Stimulated activated effector memory CD8-positive, alpha-beta T cell treated with anti-CD3 and anti-CD28 coated beads, Interleukin-12 subunit alpha, Interleukin-12 subunit beta, amount 100 ng/mL, for 72 hours (primary cell): ENCODE measurements around the gene MAPKBP1.

Source experiments
- ATAC-seq: fragments of 150-1000 bp; cut with Tn5 transposase; 2 replicates; pipeline ENCODE4 v1.10.0; 2021
- DNase-seq, 2 donors: peaks; one replicate each; pipeline ENCODE4 v3.0.0; 2021 to 2022; ENCODE audit warnings: low spot score in 2 of 2
- H3K27ac Mint-ChIP-seq: one replicate; pipeline ENCODE4 v1.8.0; 2022; ENCODE audit warnings: mild to moderate bottlenecking, mixed read lengths
- H3K36me3 Mint-ChIP-seq: one replicate; pipeline ENCODE4 v1.8.0; 2022; ENCODE audit warnings: mild to moderate bottlenecking, mixed read lengths
- H3K4me1 Mint-ChIP-seq: one replicate; pipeline ENCODE4 v1.8.0; 2022; ENCODE audit warnings: mixed read lengths
- H3K4me3 Mint-ChIP-seq: one replicate; pipeline ENCODE4 v1.8.0; 2022; ENCODE audit warnings: mild to moderate bottlenecking, mixed read lengths
- H3K9me3 Mint-ChIP-seq: one replicate; pipeline ENCODE4 v1.8.0; 2022; ENCODE audit warnings: mixed read lengths

Gene MAPKBP1

DNA sequence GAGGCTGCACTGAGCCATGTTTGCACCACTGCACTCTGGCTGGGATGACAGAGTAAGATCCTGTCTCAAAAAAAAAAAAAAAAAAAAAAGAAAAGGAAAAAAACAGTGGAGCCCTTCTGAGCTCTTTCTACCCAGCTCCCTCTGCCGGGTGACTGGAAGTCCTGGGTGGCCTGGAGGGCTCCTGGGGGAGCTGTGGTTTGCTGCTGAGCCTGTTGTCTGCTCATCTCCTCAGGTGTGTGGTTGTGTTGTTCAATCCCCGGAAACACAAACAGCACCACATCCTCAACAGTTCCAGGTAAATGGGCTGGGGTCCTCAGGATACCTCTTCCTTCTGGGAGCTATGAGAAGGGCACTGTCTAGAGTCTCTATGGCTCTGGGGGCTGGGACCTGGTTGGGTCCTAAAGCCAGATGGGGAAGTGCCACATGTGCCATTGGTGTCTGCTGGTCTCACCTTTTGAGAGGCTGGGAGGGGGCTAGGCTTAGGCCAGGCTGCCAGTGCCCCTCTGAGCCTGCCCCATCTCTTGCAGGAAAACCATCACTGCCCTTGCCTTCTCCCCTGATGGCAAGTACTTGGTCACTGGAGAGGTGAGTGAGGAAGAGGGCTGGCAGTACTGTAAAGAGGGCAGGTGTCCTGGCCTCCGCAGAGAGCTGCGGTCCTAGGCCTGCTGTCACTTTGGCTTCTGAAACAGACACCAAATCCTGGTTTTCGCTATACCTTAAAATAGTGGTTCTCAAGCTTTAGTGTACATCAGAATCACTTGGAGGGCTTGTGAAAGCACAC is 36.6 kb downstream of the MAPKBP1 start:
- ATAC-seq (no peak), DNase-seq (no peak)
- Mint-ChIP-seq H3K4me3 (no peak overlapping the region), H3K27ac (no peak overlapping the region), H3K4me1 (peaks cover 25% of the 10 kb centered on the region), H3K9me3 (no peaks in the 10 kb centered on the region), H3K36me3 (no peaks in the 10 kb centered on the region)

DNA sequence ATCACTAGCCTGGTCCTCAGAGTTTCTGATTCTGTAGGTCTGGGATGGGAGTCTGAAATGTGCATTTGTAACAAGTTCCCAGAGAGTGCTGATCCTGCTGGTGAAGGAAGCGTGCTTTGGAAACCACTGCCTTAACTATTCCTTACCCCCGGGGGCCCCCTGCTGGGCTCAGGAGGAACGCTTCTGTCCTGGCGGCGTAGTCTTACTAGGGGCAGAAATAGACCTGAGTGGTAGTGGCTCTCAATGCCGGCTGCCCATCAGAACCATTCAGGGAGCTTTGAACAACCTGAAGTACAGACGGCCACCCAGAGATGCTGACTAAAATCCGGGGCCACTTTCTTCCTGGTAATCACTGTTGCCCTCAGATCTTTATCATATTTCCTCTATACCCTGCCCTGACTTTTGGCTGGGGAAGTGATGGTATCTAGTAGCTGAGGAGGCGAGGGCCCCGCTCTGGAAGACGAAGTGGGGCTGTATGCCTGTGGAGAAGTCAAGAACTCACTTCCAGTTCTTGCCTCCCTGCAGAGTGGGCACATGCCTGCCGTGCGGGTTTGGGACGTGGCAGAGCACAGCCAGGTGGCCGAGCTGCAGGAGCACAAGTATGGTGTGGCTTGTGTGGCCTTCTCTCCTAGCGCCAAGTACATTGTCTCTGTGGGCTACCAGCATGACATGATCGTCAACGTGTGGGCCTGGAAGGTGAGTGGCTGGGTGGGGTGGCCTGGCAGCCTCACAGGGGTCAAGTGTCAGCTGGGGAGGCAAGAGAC is 37.3 kb downstream of the MAPKBP1 start:
- Mint-ChIP-seq H3K27ac (peak overlapping the region; percentile 73), H3K4me3 (no peak overlapping the region), H3K36me3 (peaks cover 2% of the 10 kb centered on the region), H3K4me1 (peaks cover 25% of the 10 kb centered on the region), H3K9me3 (no peaks in the 10 kb centered on the region)
- peak; percentile 88 for ATAC-seq
- peak; percentile 61 to 83 for DNase-seq

DNA sequence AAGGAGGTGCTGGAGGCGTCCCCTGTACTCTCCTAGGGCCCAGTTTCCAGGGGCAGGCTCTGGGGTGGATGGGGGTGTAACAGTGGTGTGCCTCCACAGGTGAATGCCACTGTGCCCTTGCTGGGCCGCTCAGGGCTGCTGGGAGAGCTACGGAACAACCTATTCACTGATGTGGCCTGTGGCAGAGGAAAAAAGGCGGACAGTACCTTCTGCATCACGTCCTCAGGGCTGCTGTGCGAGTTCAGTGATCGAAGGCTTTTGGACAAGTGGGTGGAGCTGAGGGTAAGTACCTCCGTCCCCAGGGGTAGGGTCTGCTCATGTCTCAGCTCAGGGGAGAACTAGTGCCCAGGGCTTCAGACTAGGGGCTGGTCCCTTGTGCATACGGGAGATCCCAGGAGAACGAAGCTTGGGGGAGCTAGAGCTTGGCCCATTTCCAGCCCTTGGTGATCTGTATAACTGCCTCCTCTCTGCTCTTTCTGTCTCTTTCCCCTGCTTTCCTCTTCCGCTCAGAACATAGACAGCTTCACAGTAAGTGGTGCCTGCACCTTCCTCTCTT is 38.6 kb downstream of the MAPKBP1 start:
- Mint-ChIP-seq H3K9me3 (no peaks in the 10 kb centered on the region), H3K4me1 (peaks cover 25% of the 10 kb centered on the region), H3K36me3 (peaks cover 13% of the 10 kb centered on the region), H3K27ac (peak overlapping the region; percentile 26), H3K4me3 (no peak overlapping the region)
- ATAC-seq = no peak
- no peak for DNase-seq

DNA sequence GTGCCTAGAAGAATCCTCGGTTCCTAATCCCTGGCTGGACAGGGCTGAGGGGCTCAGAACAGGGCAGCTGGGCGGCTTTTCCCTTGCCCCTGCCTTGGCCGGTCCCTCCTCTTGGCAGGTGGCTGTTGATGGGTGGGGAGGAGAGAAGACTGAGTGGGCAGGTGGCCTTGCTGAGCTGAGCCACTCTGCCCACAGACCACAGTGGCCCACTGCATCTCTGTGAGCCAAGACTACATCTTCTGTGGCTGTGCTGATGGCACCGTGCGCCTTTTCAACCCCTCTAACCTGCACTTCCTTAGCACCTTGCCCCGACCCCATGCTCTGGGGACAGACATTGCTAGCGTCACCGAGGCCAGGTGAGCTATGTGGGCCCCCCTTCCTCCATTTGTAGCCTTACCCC is 39.1 kb downstream of the MAPKBP1 start:
- H3K36me3 Mint-ChIP-seq = peaks cover 16% of the 10 kb centered on the region
- H3K9me3 Mint-ChIP-seq = no peaks in the 10 kb centered on the region
- DNase-seq (no peak), ATAC-seq (no peak)
- peak overlapping the region; percentile 26 for H3K27ac Mint-ChIP-seq
- no peak overlapping the region for H3K4me3 Mint-ChIP-seq
- peaks cover 25% of the 10 kb centered on the region for H3K4me1 Mint-ChIP-seq

DNA sequence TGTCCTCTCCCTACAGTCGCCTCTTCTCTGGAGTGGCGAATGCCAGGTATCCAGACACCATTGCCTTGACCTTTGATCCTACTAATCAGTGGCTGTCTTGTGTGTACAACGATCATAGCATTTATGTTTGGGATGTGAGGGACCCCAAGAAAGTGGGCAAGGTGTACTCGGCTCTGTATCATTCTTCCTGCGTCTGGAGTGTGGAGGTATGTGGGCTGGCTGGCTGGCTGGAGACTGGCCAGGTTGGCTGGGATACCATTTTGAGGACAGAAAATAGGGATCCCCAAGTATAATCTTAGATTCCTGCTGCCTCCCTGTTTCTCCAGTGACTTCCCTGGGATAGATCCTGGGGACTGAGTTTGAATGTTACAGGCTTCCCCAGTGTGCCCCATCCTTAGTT is 40.2 kb downstream of the MAPKBP1 start:
- H3K9me3 Mint-ChIP-seq = no peaks in the 10 kb centered on the region
- H3K4me1 Mint-ChIP-seq = peaks cover 18% of the 10 kb centered on the region
- ATAC-seq (no peak), DNase-seq (no peak)
- H3K27ac Mint-ChIP-seq = no peak overlapping the region
- H3K36me3 Mint-ChIP-seq = peaks cover 27% of the 10 kb centered on the region
- no peak overlapping the region for H3K4me3 Mint-ChIP-seq

DNA sequence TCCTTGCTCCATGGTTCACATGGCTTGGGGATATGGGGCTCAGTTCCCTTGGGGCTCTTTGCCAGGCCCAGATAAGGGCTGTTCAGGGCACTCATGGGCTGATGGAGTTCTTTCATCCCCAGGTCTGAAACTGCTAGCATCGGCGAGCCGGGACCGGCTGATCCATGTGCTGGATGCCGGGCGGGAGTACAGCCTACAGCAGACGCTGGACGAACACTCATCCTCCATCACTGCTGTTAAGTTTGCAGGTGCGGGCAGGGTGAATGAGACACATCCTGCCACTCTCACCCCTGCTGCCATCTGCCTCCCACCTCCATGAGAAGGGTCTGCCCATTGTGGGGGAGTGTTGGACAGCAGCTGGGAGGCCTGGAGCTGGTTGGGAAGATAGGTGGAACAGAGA is 42.5 kb downstream of the MAPKBP1 start:
- Mint-ChIP-seq H3K4me1 (peaks cover 1% of the 10 kb centered on the region), H3K4me3 (no peak overlapping the region), H3K27ac (peak overlapping the region; percentile 79), H3K9me3 (no peaks in the 10 kb centered on the region), H3K36me3 (peaks cover 28% of the 10 kb centered on the region)
- ATAC-seq (no peak), DNase-seq (no peak)

DNA sequence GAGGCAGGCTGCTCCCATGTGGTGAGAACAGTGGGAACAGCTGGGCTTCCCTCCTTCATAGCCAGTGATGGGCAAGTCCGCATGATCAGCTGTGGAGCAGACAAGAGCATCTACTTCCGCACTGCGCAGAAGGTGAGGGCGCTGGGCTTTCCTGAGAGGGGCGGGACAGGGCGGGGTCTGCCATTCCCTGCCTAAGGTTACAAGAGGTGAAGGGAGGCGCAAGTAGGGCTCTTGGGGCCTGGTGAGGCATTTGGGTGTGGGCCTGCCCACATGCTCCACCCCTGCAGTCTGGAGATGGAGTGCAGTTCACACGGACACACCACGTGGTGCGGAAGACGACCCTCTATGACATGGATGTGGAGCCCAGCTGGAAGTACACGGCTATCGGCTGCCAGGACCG is 43.0 kb downstream of the MAPKBP1 start:
- ATAC-seq = no peak
- Mint-ChIP-seq H3K4me3 (no peak overlapping the region), H3K36me3 (peaks cover 28% of the 10 kb centered on the region), H3K27ac (peak overlapping the region; percentile 79), H3K4me1 (no peaks in the 10 kb centered on the region), H3K9me3 (no peaks in the 10 kb centered on the region)
- DNase-seq = no peak

DNA sequence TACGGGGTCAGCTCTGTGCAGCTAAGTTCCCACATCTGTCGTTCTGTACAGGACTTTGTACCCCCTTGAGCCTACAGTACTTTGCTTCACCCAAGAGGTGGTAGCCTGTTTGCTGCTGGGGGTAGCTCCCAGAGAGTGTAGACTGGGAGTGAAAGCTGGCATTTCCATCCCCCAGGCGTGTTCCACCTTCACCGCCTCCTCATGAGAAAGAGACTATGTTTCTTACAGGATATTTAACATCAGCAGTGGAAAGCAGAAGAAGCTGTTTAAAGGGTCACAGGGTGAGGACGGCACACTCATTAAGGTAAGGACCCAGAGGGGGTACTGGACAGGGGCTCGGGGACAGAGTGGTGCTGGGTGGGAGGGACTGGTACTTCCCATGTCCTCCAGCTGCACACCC is 43.5 kb downstream of the MAPKBP1 start:
- DNase-seq (no peak), ATAC-seq (no peak)
- no peaks in the 10 kb centered on the region for H3K9me3 Mint-ChIP-seq
- H3K27ac Mint-ChIP-seq = no peak overlapping the region
- no peaks in the 10 kb centered on the region for H3K4me1 Mint-ChIP-seq
- H3K4me3 Mint-ChIP-seq = no peak overlapping the region
- peaks cover 31% of the 10 kb centered on the region for H3K36me3 Mint-ChIP-seq

DNA sequence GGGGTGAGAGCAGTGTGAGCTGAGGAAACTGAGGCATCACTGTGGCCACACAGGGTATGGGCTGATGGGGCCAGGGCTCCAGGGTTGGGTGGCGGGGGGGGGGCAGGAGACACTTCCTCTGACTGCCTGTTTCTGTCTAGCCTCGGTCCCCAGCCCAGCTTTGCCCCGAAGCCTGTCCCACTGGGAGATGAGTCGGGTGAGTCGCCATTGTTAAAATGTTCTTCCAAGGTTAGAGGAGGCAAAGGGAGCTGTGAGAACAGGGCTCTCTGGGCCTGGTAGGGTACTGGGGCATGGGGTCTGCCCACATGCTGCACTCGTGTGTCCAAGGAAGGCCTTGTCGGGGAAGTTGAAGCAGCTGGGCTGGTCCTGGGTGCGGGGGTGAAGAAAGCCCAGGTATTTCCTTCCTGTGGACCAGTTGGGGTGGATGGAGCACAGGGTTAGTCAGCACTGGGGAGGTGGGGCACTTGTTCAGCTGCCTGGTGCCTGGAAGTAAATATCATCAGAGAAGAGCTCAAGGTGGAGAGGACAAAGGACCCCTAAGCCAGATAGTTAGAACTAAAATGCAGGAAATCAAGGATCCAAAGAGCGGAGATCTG is 45.3 kb downstream of the MAPKBP1 start:
- no peak for DNase-seq
- no peak for ATAC-seq
- H3K4me3 Mint-ChIP-seq = no peak overlapping the region
- no peaks in the 10 kb centered on the region for H3K9me3 Mint-ChIP-seq
- peaks cover 34% of the 10 kb centered on the region for H3K36me3 Mint-ChIP-seq
- H3K27ac Mint-ChIP-seq = peak overlapping the region; percentile 49
- H3K4me1 Mint-ChIP-seq = no peaks in the 10 kb centered on the region

DNA sequence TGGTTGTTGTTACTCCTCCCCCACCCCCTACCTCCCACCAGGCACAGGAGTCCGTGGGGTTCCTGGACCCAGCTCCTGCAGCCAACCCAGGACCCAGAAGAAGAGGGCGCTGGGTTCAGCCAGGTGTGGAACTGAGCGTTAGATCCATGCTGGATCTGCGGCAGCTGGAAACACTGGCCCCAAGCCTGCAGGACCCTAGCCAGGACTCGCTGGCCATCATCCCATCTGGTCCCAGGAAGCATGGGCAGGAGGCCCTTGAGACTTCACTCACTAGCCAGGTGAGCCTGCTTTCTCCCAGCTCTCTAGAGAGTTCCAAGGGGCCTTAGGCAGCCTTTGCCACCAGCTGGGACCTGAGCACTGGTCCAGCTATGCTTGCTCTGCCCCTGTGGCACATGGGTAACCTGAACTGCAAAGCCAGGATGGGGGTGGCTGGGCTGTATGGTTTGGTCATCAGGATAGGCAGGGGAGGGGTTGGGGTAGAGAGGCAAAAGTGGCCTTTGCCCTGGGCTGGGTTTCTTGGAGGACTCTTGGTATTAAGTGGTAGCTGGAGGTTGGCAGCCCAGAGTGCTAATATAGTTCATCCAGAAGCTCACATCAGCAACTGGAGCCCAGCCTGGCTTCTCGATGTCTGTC is 46.6 kb downstream of the MAPKBP1 start:
- Mint-ChIP-seq H3K4me3 (no peak overlapping the region), H3K36me3 (peaks cover 34% of the 10 kb centered on the region), H3K27ac (peak overlapping the region; percentile 23), H3K4me1 (no peaks in the 10 kb centered on the region), H3K9me3 (no peaks in the 10 kb centered on the region)
- DNase-seq (no peak), ATAC-seq (no peak)

DNA sequence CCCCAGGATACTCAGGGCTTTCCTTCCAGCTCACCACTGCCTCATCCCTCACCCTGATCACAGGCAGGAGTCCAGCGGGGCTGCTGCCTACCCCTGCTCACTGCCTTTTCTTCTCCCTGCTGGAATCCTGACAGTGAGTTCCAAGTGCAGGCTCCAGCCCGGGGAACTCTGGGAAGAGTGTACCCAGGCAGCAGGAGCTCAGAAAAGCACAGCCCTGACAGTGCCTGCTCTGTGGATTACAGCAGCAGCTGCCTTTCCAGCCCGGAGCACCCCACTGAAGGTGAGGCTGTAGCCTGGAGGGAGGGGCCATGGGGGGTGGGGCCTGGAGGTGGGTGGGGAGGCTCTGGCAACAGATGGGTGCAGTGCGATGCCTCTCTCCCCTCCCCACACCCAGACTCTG is 47.5 kb downstream of the MAPKBP1 start:
- H3K27ac Mint-ChIP-seq = peak overlapping the region; percentile 23

DNA sequence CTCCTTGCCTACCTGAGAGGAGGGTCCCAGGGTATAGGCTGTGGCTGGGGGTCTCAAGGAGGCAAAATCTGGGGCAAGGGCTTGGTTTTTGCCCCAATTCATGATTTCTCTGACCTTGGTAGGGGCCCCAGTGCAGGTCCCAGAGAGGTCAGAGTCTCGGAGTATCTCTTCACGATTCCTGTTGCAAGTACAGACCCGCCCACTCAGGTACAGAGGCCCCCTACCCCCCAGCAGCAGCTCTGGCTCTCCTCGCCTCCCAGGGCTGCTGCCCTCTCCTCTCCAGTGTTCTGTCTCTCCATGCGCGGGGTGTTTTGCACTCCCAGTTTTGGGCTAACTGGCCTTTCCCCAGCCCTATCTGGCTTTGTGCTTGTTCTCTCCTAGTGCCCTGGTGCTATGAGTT is 48.2 kb downstream of the MAPKBP1 start:
- Mint-ChIP-seq H3K9me3 (no peaks in the 10 kb centered on the region), H3K4me3 (no peak overlapping the region), H3K4me1 (peaks cover 9% of the 10 kb centered on the region), H3K27ac (no peak overlapping the region), H3K36me3 (peaks cover 31% of the 10 kb centered on the region)
- DNase-seq (no peak), ATAC-seq (no peak)

More for the DNA sequence above, 47.5 kb downstream of the MAPKBP1 start:
- ATAC-seq (no peak), DNase-seq (no peak)
- H3K9me3 Mint-ChIP-seq = no peaks in the 10 kb centered on the region
- H3K36me3 Mint-ChIP-seq = peaks cover 35% of the 10 kb centered on the region
- peaks cover 8% of the 10 kb centered on the region for H3K4me1 Mint-ChIP-seq
- H3K4me3 Mint-ChIP-seq = no peak overlapping the region

DNA sequence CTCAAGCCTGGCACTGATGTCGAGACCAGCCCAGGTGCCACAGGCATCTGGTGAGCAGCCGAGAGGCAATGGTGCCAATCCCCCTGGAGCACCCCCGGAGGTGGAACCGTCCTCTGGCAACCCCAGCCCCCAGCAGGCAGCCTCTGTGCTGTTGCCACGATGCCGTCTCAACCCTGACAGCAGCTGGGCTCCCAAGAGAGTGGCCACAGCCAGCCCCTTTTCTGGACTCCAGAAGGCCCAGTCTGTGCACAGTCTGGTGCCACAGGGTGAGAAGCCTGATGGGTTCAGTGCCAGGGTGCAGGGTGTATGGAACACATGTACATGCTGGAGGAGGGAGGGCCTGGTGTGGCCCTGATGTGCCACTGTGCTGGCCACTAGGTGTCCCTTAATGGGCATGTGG is 48.7 kb downstream of the MAPKBP1 start:
- ATAC-seq = no peak
- Mint-ChIP-seq H3K4me3 (no peak overlapping the region), H3K4me1 (peaks cover 13% of the 10 kb centered on the region), H3K27ac (no peak overlapping the region), H3K36me3 (peaks cover 27% of the 10 kb centered on the region), H3K9me3 (no peaks in the 10 kb centered on the region)
- no peak for DNase-seq

DNA sequence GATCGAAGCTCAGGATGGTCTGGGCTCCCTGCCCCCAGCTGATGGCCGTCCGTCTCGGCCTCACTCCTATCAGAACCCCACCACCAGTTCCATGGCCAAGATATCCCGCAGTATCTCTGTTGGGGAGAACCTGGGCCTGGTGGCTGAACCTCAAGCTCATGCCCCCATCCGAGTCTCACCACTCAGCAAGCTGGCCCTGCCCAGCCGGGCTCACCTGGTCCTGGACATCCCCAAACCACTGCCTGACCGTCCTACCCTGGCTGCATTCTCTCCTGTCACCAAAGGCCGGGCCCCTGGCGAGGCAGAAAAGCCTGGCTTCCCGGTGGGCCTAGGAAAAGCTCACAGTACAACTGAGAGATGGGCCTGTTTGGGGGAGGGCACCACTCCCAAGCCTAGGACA is 49.2 kb downstream of the MAPKBP1 start:
- H3K4me3 Mint-ChIP-seq = no peak overlapping the region
- DNase-seq = no peak
- peak overlapping the region; percentile 64 for H3K27ac Mint-ChIP-seq
- peaks cover 16% of the 10 kb centered on the region for H3K4me1 Mint-ChIP-seq
- peaks cover 29% of the 10 kb centered on the region for H3K36me3 Mint-ChIP-seq
- no peaks in the 10 kb centered on the region for H3K9me3 Mint-ChIP-seq
- ATAC-seq = no peak

DNA sequence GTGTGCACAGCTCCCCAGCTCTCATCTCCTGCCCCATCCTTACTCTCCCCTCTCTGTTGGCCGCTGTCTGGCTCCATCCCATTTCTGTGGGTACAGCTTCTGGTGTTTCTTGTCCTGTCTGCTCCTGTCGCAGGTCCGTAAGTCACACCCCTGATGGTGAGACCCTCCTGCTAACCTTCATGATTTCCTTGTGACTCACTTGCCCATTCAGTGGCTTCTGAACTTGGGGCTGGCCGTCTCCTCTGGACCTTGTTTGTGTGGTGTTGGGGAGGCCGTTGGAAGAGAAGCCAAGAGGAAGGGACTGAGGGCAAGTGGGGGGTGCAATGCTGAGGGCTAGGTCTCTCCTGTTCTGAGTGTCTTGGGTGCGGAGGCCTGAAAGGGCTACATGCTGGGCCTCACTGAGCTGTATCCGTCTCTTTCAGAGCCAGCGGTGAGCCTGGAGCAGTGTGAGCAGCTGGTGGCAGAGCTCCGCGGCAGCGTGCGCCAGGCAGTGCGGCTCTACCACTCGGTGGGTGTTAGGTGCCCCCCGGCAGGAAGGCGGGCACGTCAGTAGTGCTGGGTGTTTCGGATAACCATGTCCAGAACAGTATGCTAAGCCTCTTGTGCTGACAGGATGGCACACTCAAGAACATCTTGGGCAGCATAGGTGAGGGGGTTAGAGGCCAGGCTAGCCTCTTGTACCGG is 49.9 kb downstream of the MAPKBP1 start:
- peak overlapping the region; percentile 64 for H3K27ac Mint-ChIP-seq
- H3K4me3 Mint-ChIP-seq = no peak overlapping the region
- peaks cover 23% of the 10 kb centered on the region for H3K4me1 Mint-ChIP-seq
- DNase-seq (no peak), ATAC-seq (no peak)
- no peaks in the 10 kb centered on the region for H3K9me3 Mint-ChIP-seq
- H3K36me3 Mint-ChIP-seq = peaks cover 23% of the 10 kb centered on the region
